ENCODE results near the gene ARMC12.

- TF ChIP-seq, protein P1, sequence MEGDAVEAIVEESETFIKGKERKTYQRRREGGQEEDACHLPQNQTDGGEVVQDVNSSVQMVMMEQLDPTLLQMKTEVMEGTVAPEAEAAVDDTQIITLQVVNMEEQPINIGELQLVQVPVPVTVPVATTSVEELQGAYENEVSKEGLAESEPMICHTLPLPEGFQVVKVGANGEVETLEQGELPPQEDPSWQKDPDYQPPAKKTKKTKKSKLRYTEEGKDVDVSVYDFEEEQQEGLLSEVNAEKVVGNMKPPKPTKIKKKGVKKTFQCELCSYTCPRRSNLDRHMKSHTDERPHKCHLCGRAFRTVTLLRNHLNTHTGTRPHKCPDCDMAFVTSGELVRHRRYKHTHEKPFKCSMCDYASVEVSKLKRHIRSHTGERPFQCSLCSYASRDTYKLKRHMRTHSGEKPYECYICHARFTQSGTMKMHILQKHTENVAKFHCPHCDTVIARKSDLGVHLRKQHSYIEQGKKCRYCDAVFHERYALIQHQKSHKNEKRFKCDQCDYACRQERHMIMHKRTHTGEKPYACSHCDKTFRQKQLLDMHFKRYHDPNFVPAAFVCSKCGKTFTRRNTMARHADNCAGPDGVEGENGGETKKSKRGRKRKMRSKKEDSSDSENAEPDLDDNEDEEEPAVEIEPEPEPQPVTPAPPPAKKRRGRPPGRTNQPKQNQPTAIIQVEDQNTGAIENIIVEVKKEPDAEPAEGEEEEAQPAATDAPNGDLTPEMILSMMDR (optimal IDR thresholded peaks at IDR 0.05 in 1 of 3, IDR thresholded peaks at IDR 0.05 in 1 of 3, conservative IDR thresholded peaks at IDR 0.05 in 1 of 3; ENCODE audit: extremely low read depth in 1 of 3, insufficient read depth in 2 of 3, low read length in 3 of 3), result no peak
- TF ChIP-seq EZH2 (IDR thresholded peaks at IDR 0.05; ENCODE audit: low read length), result no peak
These were observed 42.4 kb upstream of the ARMC12 start for GRCh38 chr6:35694462-35694861.
